Measurements from ENCODE around the gene CKAP5.

Gene CKAP5

DNA sequence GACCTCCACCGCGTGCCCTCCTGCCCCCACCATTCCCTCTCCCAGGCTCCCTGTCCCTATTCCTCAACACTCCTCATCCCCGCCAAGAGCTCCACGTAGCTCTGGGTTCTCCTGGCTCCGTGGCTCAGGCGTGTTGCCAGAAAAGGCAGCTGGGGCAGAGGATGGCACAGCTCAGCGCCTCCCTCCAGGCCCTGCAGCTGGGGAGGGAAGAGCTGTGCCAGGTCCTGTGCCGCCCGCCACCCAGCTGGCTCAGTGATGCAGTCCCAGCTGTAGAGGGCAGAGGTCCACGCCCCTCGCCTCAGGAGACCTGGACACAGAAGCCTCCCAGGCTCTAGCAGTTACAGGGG is 149.9 kb downstream of the CKAP5 start:
- DNase-seq = no peak

DNA sequence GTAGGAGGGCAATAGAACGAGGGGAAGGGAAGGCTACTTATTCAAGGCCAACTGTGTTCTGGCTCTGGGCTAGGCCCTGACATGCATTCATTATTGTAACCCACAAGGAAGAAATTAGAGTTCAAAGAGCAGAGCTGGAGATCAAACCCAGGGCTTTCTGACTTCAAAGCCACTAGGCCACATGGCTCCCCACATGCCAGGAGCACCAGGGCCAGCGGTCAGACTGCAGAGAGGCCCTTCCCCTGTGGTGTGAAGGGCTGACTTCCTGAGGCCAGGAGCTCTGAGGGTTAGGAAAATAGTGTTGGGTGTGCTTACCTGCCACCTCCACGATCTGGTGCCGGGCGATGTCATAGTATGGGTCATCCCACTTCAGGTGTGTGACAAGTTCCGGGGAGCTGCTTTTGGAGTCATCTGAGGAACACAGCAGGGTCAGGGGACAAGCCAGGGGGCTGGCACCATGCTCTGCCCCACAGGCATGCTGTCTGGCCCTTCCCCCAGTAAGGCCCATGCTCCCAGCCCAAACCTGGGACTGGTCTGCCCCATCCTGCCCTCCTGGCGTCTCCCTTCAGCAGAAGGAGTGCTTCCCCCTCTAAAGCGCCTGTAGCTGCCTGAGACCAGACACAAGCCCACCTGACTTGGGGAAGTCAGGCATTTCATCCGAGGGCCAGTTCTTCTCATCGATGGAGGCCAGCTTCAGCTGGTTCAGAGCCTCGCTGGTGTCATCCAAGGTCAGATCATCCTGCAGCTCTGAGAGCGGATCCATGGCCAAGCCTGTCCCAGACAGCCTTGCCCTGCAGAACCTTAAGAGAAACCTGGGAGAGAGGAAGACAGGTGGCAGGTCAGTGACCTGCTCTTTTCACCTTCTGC is 150.5 kb downstream of the CKAP5 start:
- DNase-seq = no peak

DNA sequence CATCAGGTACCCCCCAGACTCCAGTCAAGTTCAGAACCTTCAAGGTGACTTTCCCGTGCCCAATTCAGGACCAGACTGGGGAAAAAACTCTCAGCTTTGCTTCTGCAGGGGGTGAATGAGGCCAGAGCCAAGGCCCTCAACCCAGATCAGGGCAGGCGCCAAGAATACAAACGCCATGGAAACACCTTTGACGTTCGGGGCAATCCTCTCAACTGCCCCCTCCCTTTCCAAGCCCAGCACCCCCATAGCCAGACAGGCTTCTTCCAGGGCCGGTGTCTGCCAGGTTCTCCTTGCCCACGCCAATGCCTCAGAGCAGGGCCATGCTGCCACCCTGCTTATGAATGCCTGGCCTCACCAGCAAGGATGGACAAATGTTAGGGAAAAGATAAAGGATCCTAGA is 151.5 kb downstream of the CKAP5 start:
- DNase-seq = no peak

DNA sequence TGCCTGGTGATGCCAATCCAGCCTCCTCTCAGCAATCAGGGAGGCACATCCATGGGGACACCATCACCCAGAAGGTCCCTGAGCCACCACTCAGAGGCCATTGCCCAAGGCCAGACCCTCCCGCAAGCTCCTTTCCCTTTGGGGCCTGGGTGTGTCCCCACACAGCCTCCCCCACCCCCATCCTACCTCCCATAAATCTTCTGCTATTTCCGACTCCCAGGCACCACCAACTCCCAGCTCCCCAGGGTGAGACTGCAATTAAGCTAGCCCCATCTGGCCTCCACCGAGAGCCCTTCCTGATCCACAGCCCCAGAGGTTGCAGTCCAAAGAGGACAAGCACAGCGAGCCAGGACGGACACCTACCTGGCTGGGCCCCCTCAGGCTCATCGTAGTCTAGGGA is 152.0 kb downstream of the CKAP5 start:
- no peak for DNase-seq

DNA sequence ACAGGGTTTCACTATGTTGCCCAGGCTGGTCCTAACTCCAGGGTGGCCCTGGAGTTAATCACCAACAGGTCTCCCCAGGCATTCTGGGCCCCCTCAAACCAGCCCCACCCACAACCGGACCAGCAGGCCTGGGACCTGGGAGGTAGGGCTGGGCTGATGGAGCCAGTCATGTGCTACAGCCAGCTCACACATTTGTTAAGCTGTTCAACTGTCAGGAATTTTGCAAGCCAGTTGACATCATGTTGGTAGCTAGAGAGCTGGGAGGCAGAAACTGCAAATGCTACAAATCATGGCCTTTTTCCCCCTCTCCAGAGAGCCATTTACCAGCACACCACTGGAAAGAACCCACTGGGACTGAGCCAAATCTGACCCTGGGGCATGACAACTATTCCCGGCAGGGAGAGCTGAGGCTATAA is 152.5 kb downstream of the CKAP5 start:
- DNase-seq = no peak
